HEK293 (cell line): ENCODE results near the gene ALKBH3.

ENCODE experiments used
- BCL11A ChIP-seq: fragments of 450-650 bp; formaldehyde crosslinking; IDR thresholded peaks from 2 replicates; pipeline ENCODE4 v1.5.1; 2016; ENCODE audit warnings: low read depth, missing biosample characterization, missing genetic modification characterization
- BCL11B ChIP-seq: fragments of 450-650 bp; formaldehyde crosslinking; IDR thresholded peaks from 2 replicates; pipeline ENCODE4 v1.5.1; 2016; ENCODE audit warnings: low read depth, missing biosample characterization, missing genetic modification characterization
- HOXA7 ChIP-seq: sonication (generic); formaldehyde crosslinking; IDR thresholded peaks from 2 replicates; pipeline ENCODE4 v1.8.1; 2022; ENCODE audit warnings: missing genetic modification reagents, borderline replicate concordance
- KLF10 ChIP-seq: fragments of 450-650 bp; IDR thresholded peaks from 2 replicates; pipeline ENCODE4 v1.5.1; 2018; ENCODE audit warnings: missing biosample characterization, mild to moderate bottlenecking, missing genetic modification characterization
- SP2 ChIP-seq: fragments of 450-650 bp; formaldehyde crosslinking; IDR thresholded peaks from 2 replicates; pipeline ENCODE4 v1.5.1; 2016; ENCODE audit warnings: missing biosample characterization, missing genetic modification characterization
- SP7 ChIP-seq: fragments of 450-650 bp; formaldehyde crosslinking; IDR thresholded peaks from 2 replicates; pipeline ENCODE4 v1.5.1; 2016; ENCODE audit warnings: missing biosample characterization, missing genetic modification characterization
- TRIM28 ChIP-seq: IDR thresholded peaks from 2 replicates; pipeline ENCODE4 v1.6.1; 2011; ENCODE audit warnings: low read length, control low read depth, borderline replicate concordance
- ZBTB1 ChIP-seq: fragments of 450-650 bp; formaldehyde crosslinking; IDR thresholded peaks from 2 replicates; pipeline ENCODE4 v1.5.1; 2016; ENCODE audit warnings: missing biosample characterization, missing genetic modification characterization
- ZBTB48 ChIP-seq: fragments of 450-650 bp; formaldehyde crosslinking; IDR thresholded peaks from 2 replicates; pipeline ENCODE4 v1.5.1; 2016; ENCODE audit warnings: missing biosample characterization, missing genetic modification characterization
- ZBTB7A ChIP-seq: fragments of 450-650 bp; formaldehyde crosslinking; IDR thresholded peaks from 2 replicates; pipeline ENCODE4 v1.5.1; 2016; ENCODE audit warnings: low read depth, missing biosample characterization, missing genetic modification characterization
- ZFHX2 ChIP-seq: fragments of 450-650 bp; formaldehyde crosslinking; conservative IDR thresholded peaks from 2 replicates; pipeline ENCODE4 v1.5.1; 2016; ENCODE audit warnings: missing biosample characterization, missing genetic modification characterization
- ZFP37 ChIP-seq: fragments of 450-650 bp; formaldehyde crosslinking; IDR thresholded peaks from 2 replicates; pipeline ENCODE4 v1.5.1; 2016; ENCODE audit warnings: missing biosample characterization, missing genetic modification characterization
- ZNF114 ChIP-seq: fragments of 450-650 bp; formaldehyde crosslinking; IDR thresholded peaks from 2 replicates; pipeline ENCODE4 v1.5.0; 2017; ENCODE audit warnings: missing biosample characterization, missing genetic modification characterization
- ZNF184 ChIP-seq: fragments of 450-650 bp; IDR thresholded peaks from 2 replicates; pipeline ENCODE4 v1.5.1; 2018; ENCODE audit warnings: missing biosample characterization, mild to moderate bottlenecking, missing genetic modification characterization
- ZNF23 ChIP-seq: fragments of 450-650 bp; formaldehyde crosslinking; IDR thresholded peaks from 2 replicates; pipeline ENCODE4 v1.5.1; 2016; ENCODE audit warnings: missing biosample characterization, missing genetic modification characterization, borderline replicate concordance
- ZNF239 ChIP-seq: fragments of 450-650 bp; formaldehyde crosslinking; IDR thresholded peaks from 2 replicates; pipeline ENCODE4 v1.5.1; 2016; ENCODE audit warnings: missing biosample characterization, missing genetic modification characterization
- ZNF266 ChIP-seq: fragments of 450-650 bp; formaldehyde crosslinking; IDR thresholded peaks from 2 replicates; pipeline ENCODE4 v1.5.1; 2016; ENCODE audit warnings: missing biosample characterization, missing genetic modification characterization, low read depth
- ZNF274 ChIP-seq, 2 experiments: fragments of 200-500 bp in 1 of 2; fragments of 450-650 bp in 1 of 2; sonication (Bioruptor generic) in 1 of 2; formaldehyde crosslinking in 1 of 2; IDR thresholded peaks; 2 replicates each; pipeline versions ENCODE4 v1.5.1 to v1.6.1; 2014 to 2016; ENCODE audit warnings: borderline replicate concordance in 1 of 2, inconsistent platforms in 1 of 2, low read length in 1 of 2, missing biosample characterization in 1 of 2, missing genetic modification characterization in 1 of 2
- ZNF350 ChIP-seq: fragments of 450-650 bp; formaldehyde crosslinking; IDR thresholded peaks from 2 replicates; pipeline ENCODE4 v1.5.0; 2017; ENCODE audit warnings: missing biosample characterization, mild to moderate bottlenecking, missing genetic modification characterization
- ZNF354C ChIP-seq: fragments of 450-650 bp; formaldehyde crosslinking; IDR thresholded peaks from 2 replicates; pipeline ENCODE4 v1.5.1; 2016; ENCODE audit warnings: missing biosample characterization, missing genetic modification characterization, low read depth, borderline replicate concordance
- ZNF426 ChIP-seq: fragments of 450-650 bp; formaldehyde crosslinking; IDR thresholded peaks from 2 replicates; pipeline ENCODE4 v1.5.1; 2017; ENCODE audit warnings: missing biosample characterization, missing genetic modification characterization, mild to moderate bottlenecking, inconsistent platforms, moderate library complexity
- ZNF473 ChIP-seq: fragments of 450-650 bp; formaldehyde crosslinking; IDR thresholded peaks from 2 replicates; pipeline ENCODE4 v1.5.1; 2017; ENCODE audit warnings: missing biosample characterization, missing genetic modification characterization
- ZNF501 ChIP-seq: fragments of 450-650 bp; formaldehyde crosslinking; IDR thresholded peaks from 2 replicates; pipeline ENCODE4 v1.5.1; 2016; ENCODE audit warnings: missing biosample characterization, missing genetic modification characterization
- ZNF521 ChIP-seq: fragments of 450-650 bp; formaldehyde crosslinking; IDR thresholded peaks from 2 replicates; pipeline ENCODE4 v1.5.1; 2017; ENCODE audit warnings: missing biosample characterization, mild to moderate bottlenecking, missing genetic modification characterization
- ZNF530 ChIP-seq: fragments of 450-650 bp; formaldehyde crosslinking; IDR thresholded peaks from 2 replicates; pipeline ENCODE4 v1.5.1; 2016; ENCODE audit warnings: low read depth, missing biosample characterization, missing genetic modification characterization
- ZNF600 ChIP-seq: fragments of 450-650 bp; formaldehyde crosslinking; IDR thresholded peaks from 2 replicates; pipeline ENCODE4 v1.5.1; 2016; ENCODE audit warnings: missing biosample characterization, missing genetic modification characterization
- ZNF610 ChIP-seq: fragments of 450-650 bp; formaldehyde crosslinking; IDR thresholded peaks from 2 replicates; pipeline ENCODE4 v1.5.1; 2016; ENCODE audit warnings: missing biosample characterization, missing genetic modification characterization, borderline replicate concordance
- ZNF621 ChIP-seq: fragments of 450-650 bp; formaldehyde crosslinking; IDR thresholded peaks from 2 replicates; pipeline ENCODE4 v1.5.1; 2017; ENCODE audit warnings: missing biosample characterization, missing genetic modification characterization
- ZNF707 ChIP-seq: fragments of 450-650 bp; formaldehyde crosslinking; IDR thresholded peaks from 2 replicates; pipeline ENCODE4 v1.5.1; 2016; ENCODE audit warnings: missing biosample characterization, missing genetic modification characterization
- ZNF747 ChIP-seq: fragments of 450-650 bp; formaldehyde crosslinking; IDR thresholded peaks from 2 replicates; pipeline ENCODE4 v1.5.1; 2016; ENCODE audit warnings: missing biosample characterization, missing genetic modification characterization
- TF ChIP-seq, protein P1 (sequence below): fragments of 450-650 bp; formaldehyde crosslinking; IDR thresholded peaks from 2 replicates; pipeline ENCODE4 v1.5.1; 2016; ENCODE audit warnings: missing biosample characterization, missing genetic modification characterization
- TF ChIP-seq, protein P2 (sequence below): fragments of 450-650 bp; formaldehyde crosslinking; IDR thresholded peaks from 2 replicates; pipeline ENCODE4 v1.5.1; 2016; ENCODE audit warnings: missing biosample characterization, missing genetic modification characterization, low read depth
- TF ChIP-seq, protein P3 (sequence below): fragments of 450-650 bp; IDR thresholded peaks from 2 replicates; pipeline ENCODE4 v1.5.1; 2018; ENCODE audit warnings: missing biosample characterization, missing genetic modification characterization
- TF ChIP-seq, protein P4 (sequence below): fragments of 450-650 bp; formaldehyde crosslinking; conservative IDR thresholded peaks from 2 replicates; pipeline ENCODE4 v1.5.1; 2016; ENCODE audit warnings: low read depth, missing biosample characterization, missing genetic modification characterization

ALKBH3 gene

DNA sequence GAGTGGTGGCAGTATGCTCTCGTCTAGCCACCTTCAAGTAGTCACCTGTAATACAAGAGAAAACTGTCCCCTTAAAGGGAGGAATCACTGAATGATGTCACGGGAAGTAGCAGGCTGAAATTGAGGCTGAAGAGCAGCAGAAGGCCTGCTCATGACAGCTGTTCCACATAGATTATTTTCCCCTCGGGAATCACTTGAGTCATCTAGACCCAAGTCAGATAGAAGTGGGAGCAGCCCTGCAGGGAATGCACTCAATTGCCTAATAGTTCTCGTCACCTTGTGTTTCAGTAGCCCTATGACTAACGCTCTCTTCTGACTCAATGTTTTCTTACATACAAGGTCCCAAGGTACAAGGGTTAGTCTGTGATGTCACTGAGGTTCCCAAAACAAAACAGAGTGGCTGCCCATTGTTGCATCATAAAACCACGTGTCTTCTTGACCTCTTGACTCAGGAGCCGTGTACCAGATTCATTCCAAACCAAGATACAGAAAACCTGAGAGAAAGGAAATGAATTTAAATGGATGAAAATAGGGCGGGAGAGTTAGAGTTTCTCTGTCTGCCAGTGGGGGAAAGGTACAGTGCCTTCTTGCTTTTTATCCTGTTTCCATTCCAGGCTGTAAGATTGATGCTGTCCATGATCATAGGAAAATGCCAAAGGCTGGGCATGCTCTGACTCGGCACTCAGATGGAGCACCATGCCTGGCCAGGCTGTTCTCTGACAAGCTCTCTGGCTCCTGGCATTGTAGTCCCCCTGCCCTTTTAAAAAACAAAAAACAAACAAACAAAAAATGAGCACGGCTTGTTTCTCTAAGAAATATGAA, 40.2 kb downstream of the ALKBH3 start (continued):
- TF ChIP-seq SP2 (tag by site-specific recombination): no peak; the same call in 1 of the 2 replicates
- no peak for TF ChIP-seq BCL11B (tag by site-specific recombination)
- TF ChIP-seq ZNF600 (tag by site-specific recombination): peak; percentile 74
- TF ChIP-seq KLF10 (tag by site-specific recombination): peak; percentile 87
- peak; percentile 77 for TF ChIP-seq ZNF184 (tag by site-specific recombination)
- peak; percentile 96 for TF ChIP-seq SP7
- no peak for TF ChIP-seq ZBTB7A (tag by site-specific recombination)
- no peak for TF ChIP-seq ZNF274 (IDR thresholded peaks at IDR 0.05; ENCODE audit: low read length)
- TF ChIP-seq ZNF274 (tag by site-specific recombination; IDR thresholded peaks at IDR 0.05; ENCODE audit: borderline replicate concordance): no peak
- TF ChIP-seq, protein P1, sequence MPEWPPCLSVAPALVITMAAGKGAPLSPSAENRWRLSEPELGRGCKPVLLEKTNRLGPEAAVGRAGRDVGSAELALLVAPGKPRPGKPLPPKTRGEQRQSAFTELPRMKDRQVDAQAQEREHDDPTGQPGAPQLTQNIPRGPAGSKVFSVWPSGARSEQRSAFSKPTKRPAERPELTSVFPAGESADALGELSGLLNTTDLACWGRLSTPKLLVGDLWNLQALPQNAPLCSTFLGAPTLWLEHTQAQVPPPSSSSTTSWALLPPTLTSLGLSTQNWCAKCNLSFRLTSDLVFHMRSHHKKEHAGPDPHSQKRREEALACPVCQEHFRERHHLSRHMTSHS (tag by site-specific recombination): no peak
- no peak for TF ChIP-seq ZNF239 (tag by site-specific recombination)
- no peak for TF ChIP-seq ZNF530 (tag by site-specific recombination)
- peak; percentile 81; the same call in 1 of the 2 replicates for TF ChIP-seq ZFP37 (tag by site-specific recombination)
- peak; percentile 58; the same call in 1 of the 2 replicates for TF ChIP-seq ZBTB48
- no peak for TF ChIP-seq ZNF114 (tag by site-specific recombination)
- TF ChIP-seq ZNF707 (tag by site-specific recombination): no peak
- TF ChIP-seq ZNF747: no peak
- no peak for TF ChIP-seq ZNF610 (tag by site-specific recombination)
- TF ChIP-seq BCL11A (tag by site-specific recombination): 0 out of 2 replicates have a peak, but pooled peaks have one; percentile 59
- no peak for TF ChIP-seq ZNF23
- TF ChIP-seq, protein P2, sequence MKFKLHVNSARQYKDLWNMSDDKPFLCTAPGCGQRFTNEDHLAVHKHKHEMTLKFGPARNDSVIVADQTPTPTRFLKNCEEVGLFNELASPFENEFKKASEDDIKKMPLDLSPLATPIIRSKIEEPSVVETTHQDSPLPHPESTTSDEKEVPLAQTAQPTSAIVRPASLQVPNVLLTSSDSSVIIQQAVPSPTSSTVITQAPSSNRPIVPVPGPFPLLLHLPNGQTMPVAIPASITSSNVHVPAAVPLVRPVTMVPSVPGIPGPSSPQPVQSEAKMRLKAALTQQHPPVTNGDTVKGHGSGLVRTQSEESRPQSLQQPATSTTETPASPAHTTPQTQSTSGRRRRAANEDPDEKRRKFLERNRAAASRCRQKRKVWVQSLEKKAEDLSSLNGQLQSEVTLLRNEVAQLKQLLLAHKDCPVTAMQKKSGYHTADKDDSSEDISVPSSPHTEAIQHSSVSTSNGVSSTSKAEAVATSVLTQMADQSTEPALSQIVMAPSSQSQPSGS (tag by site-specific recombination): peak; percentile 87; the same call in 1 of the 2 replicates
- TF ChIP-seq, protein P3, sequence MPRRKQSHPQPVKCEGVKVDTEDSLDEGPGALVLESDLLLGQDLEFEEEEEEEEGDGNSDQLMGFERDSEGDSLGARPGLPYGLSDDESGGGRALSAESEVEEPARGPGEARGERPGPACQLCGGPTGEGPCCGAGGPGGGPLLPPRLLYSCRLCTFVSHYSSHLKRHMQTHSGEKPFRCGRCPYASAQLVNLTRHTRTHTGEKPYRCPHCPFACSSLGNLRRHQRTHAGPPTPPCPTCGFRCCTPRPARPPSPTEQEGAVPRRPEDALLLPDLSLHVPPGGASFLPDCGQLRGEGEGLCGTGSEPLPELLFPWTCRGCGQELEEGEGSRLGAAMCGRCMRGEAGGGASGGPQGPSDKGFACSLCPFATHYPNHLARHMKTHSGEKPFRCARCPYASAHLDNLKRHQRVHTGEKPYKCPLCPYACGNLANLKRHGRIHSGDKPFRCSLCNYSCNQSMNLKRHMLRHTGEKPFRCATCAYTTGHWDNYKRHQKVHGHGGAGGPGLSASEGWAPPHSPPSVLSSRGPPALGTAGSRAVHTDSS (tag by site-specific recombination): no peak
- TF ChIP-seq ZNF501 (tag by site-specific recombination): no peak
- no peak for TF ChIP-seq ZNF354C (tag by site-specific recombination)
- no peak for TF ChIP-seq HOXA7
- no peak for TF ChIP-seq ZNF473 (tag by site-specific recombination)
- TF ChIP-seq ZFHX2: 0 out of 2 replicates have a peak, but pooled peaks have one; percentile 14
- no peak for TF ChIP-seq TRIM28
- TF ChIP-seq ZBTB1: no peak
- no peak for TF ChIP-seq ZNF350 (tag by site-specific recombination)
- no peak for TF ChIP-seq ZNF521 (tag by site-specific recombination)
- TF ChIP-seq, protein P4, sequence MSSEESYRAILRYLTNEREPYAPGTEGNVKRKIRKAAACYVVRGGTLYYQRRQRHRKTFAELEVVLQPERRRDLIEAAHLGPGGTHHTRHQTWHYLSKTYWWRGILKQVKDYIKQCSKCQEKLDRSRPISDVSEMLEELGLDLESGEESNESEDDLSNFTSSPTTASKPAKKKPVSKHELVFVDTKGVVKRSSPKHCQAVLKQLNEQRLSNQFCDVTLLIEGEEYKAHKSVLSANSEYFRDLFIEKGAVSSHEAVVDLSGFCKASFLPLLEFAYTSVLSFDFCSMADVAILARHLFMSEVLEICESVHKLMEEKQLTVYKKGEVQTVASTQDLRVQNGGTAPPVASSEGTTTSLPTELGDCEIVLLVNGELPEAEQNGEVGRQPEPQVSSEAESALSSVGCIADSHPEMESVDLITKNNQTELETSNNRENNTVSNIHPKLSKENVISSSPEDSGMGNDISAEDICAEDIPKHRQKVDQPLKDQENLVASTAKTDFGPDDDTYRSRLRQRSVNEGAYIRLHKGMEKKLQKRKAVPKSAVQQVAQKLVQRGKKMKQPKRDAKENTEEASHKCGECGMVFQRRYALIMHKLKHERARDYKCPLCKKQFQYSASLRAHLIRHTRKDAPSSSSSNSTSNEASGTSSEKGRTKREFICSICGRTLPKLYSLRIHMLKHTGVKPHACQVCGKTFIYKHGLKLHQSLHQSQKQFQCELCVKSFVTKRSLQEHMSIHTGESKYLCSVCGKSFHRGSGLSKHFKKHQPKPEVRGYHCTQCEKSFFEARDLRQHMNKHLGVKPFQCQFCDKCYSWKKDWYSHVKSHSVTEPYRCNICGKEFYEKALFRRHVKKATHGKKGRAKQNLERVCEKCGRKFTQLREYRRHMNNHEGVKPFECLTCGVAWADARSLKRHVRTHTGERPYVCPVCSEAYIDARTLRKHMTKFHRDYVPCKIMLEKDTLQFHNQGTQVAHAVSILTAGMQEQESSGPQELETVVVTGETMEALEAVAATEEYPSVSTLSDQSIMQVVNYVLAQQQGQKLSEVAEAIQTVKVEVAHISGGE (tag by site-specific recombination): no peak
- no peak for TF ChIP-seq ZNF621 (tag by site-specific recombination)
- TF ChIP-seq ZNF266 (tag by site-specific recombination): no peak
- no peak for TF ChIP-seq ZNF426 (tag by site-specific recombination)
